HEK293 (cell line): ENCODE measurements around the gene PRRT3.

Experiments
- CTCF ChIA-PET: fragments of 350-600 bp; formaldehyde crosslinking; extraction: SDS; loops from one replicate; lab custom pipeline; 2021; ENCODE audit warnings: antibody characterized with exemption; lab: Yijun Ruan, JAX
- POLR2A ChIA-PET: fragments of 300-600 bp; formaldehyde crosslinking; extraction: SDS; loops from one replicate; lab custom pipeline; 2020; ENCODE audit warnings: antibody characterized with exemption, inconsistent platforms; lab: Yijun Ruan, JAX
- H3K27ac ChIP-seq: fragments of 200-500 bp; sonication (Bioruptor generic); 2 replicates; pipeline ENCODE4 v1.5.1; 2014; ENCODE audit warnings: low read depth, low read length, control low read depth, inconsistent platforms; ENCODE audit errors: extremely low read depth
- H3K36me3 ChIP-seq, 2 experiments: fragments of 200-500 bp in 1 of 2; sonication (Bioruptor generic) in 1 of 2; 1 replicate in 1 of 2; 2 replicates in 1 of 2; pipeline ENCODE4 v1.5.1; 2014 to 2017; ENCODE audit warnings: inconsistent platforms in 2 of 2, low read length in 2 of 2; ENCODE audit not compliant: control insufficient read depth in 2 of 2, insufficient read depth in 1 of 2
- H3K4me1 ChIP-seq: fragments of 200-500 bp; sonication (Bioruptor generic); 2 replicates; pipeline ENCODE4 v1.5.1; 2014; ENCODE audit warnings: mild to moderate bottlenecking, low read length, inconsistent platforms; ENCODE audit not compliant: control insufficient read depth, insufficient read depth
- H3K4me3 ChIP-seq: 2 replicates; pipeline ENCODE4 v1.5.1; 2011; ENCODE audit warnings: low read depth, mild to moderate bottlenecking, control low read depth, low read length, moderate library complexity
- H3K9me3 ChIP-seq: fragments of 200-500 bp; sonication (Bioruptor generic); 2 replicates; pipeline ENCODE4 v1.5.1; 2014; ENCODE audit warnings: low read depth, low read length, inconsistent platforms; ENCODE audit not compliant: control insufficient read depth, insufficient read depth
- PRDM2 ChIP-seq: fragments of 450-650 bp; formaldehyde crosslinking; IDR thresholded peaks from 2 replicates; pipeline ENCODE4 v1.5.1; 2016; ENCODE audit warnings: missing biosample characterization, missing genetic modification characterization, borderline replicate concordance
- TCF7L2 ChIP-seq: IDR thresholded peaks from 2 replicates; pipeline ENCODE4 v1.6.1; 2011; ENCODE audit warnings: low read depth, mild to moderate bottlenecking, inconsistent platforms, low read length, moderate library complexity, borderline replicate concordance
- TSHZ1 ChIP-seq: fragments of 450-650 bp; formaldehyde crosslinking; IDR thresholded peaks from 2 replicates; pipeline ENCODE4 v1.5.1; 2016; ENCODE audit warnings: missing biosample characterization, missing genetic modification characterization, borderline replicate concordance
- WT1 ChIP-seq: fragments of 450-650 bp; formaldehyde crosslinking; IDR thresholded peaks from 2 replicates; pipeline ENCODE4 v1.5.1; 2016; ENCODE audit warnings: missing biosample characterization, missing genetic modification characterization
- ZNF132 ChIP-seq: fragments of 450-650 bp; formaldehyde crosslinking; IDR thresholded peaks from 2 replicates; pipeline ENCODE4 v1.5.1; 2017; ENCODE audit warnings: missing biosample characterization, missing genetic modification characterization, borderline replicate concordance
- ZNF133 ChIP-seq: fragments of 450-650 bp; formaldehyde crosslinking; IDR thresholded peaks from 2 replicates; pipeline ENCODE4 v1.5.1; 2016; ENCODE audit warnings: missing biosample characterization, missing genetic modification characterization
- ZNF18 ChIP-seq: fragments of 450-650 bp; formaldehyde crosslinking; IDR thresholded peaks from 2 replicates; pipeline ENCODE4 v1.5.1; 2016; ENCODE audit warnings: missing biosample characterization, missing genetic modification characterization
- ZNF302 ChIP-seq: fragments of 450-650 bp; formaldehyde crosslinking; IDR thresholded peaks from 2 replicates; pipeline ENCODE4 v1.5.1; 2016; ENCODE audit warnings: missing biosample characterization, missing genetic modification characterization, low read depth
- ZNF341 ChIP-seq: fragments of 450-650 bp; formaldehyde crosslinking; IDR thresholded peaks from 2 replicates; pipeline ENCODE4; 2016; ENCODE audit warnings: low read depth, missing biosample characterization, missing genetic modification characterization
- ZNF350 ChIP-seq: fragments of 450-650 bp; formaldehyde crosslinking; IDR thresholded peaks from 2 replicates; pipeline ENCODE4 v1.5.0; 2017; ENCODE audit warnings: missing biosample characterization, mild to moderate bottlenecking, missing genetic modification characterization
- ZNF391 ChIP-seq: fragments of 450-650 bp; formaldehyde crosslinking; IDR thresholded peaks from 2 replicates; pipeline ENCODE4 v1.5.1; 2016; ENCODE audit warnings: low read depth, missing biosample characterization, missing genetic modification characterization, borderline replicate concordance
- ZNF488 ChIP-seq: fragments of 450-650 bp; formaldehyde crosslinking; IDR thresholded peaks from 2 replicates; pipeline ENCODE4 v1.5.1; 2016; ENCODE audit warnings: missing biosample characterization, missing genetic modification characterization
- ZNF529 ChIP-seq: fragments of 450-650 bp; formaldehyde crosslinking; IDR thresholded peaks from 2 replicates; pipeline ENCODE4 v1.5.1; 2017; ENCODE audit warnings: missing genetic modification characterization, missing biosample characterization; ENCODE audit not compliant: insufficient replicate concordance
- ZNF561 ChIP-seq: fragments of 450-650 bp; IDR thresholded peaks from 2 replicates; pipeline ENCODE4 v1.5.1; 2018; ENCODE audit warnings: missing biosample characterization, missing genetic modification characterization, borderline replicate concordance
- ZNF585B ChIP-seq: fragments of 450-650 bp; formaldehyde crosslinking; IDR thresholded peaks from 2 replicates; pipeline ENCODE4 v1.5.1; 2016; ENCODE audit warnings: missing biosample characterization, missing genetic modification characterization
- ZNF629 ChIP-seq: fragments of 450-650 bp; formaldehyde crosslinking; IDR thresholded peaks from 2 replicates; pipeline ENCODE4 v1.5.1; 2017; ENCODE audit warnings: missing biosample characterization, missing genetic modification characterization
- ZNF654 ChIP-seq: fragments of 450-650 bp; formaldehyde crosslinking; IDR thresholded peaks from 2 replicates; pipeline ENCODE4 v1.5.1; 2016; ENCODE audit warnings: low read depth, missing biosample characterization, missing genetic modification characterization
- ZNF707 ChIP-seq: fragments of 450-650 bp; formaldehyde crosslinking; IDR thresholded peaks from 2 replicates; pipeline ENCODE4 v1.5.1; 2016; ENCODE audit warnings: missing biosample characterization, missing genetic modification characterization
- ZNF747 ChIP-seq: fragments of 450-650 bp; formaldehyde crosslinking; IDR thresholded peaks from 2 replicates; pipeline ENCODE4 v1.5.1; 2016; ENCODE audit warnings: missing biosample characterization, missing genetic modification characterization

Gene PRRT3

GRCh38 chr3:9932535-9932842 is 19.7 kb downstream of the PRRT3 start:
- peak overlapping the region; percentile 95; the same call in 1 of the 2 replicates for H3K27ac ChIP-seq
- no peaks in the 10 kb centered on the region for H3K9me3 ChIP-seq
- POLR2A ChIA-PET, result interaction anchor here (0.6 to 3.9 kb wide), 22 partner anchors 11 to 235 kb away, joined by 3 to 33 read pairs (median 8); partner anchors contain the start of genes ARPC4, CIDEC, EMC3 and FANCD2

GRCh38 chr3:9930804-9931418 is 21.3 kb downstream of the PRRT3 start:
- H3K4me1 ChIP-seq, result 0 out of 2 replicates have a peak, but pooled peaks cover 2% of the 10 kb centered on the region
- no peak overlapping the region for H3K4me3 ChIP-seq
- H3K36me3 ChIP-seq, result peaks cover 0 to 26% of the 10 kb centered on the region in 2 experiments; a peak in 2 of 3 replicates
- TF ChIP-seq ZNF18 (tag by site-specific recombination) (no peak), ZNF707 (peak; percentile 95), ZNF132 (tag by site-specific recombination) (no peak), ZNF529 (peak; percentile 55), ZNF488 (tag by site-specific recombination) (no peak), TCF7L2 (no peak), ZNF350 (no peak), TSHZ1 (tag by site-specific recombination) (no peak)
- CTCF ChIA-PET, result interaction anchor here (0.5 to 2.2 kb wide), 13 partner anchors 10 to 153 kb away, joined by 3 to 14 read pairs (median 4); partner anchors contain the start of gene IL17RC
- H3K27ac ChIP-seq, result no peak overlapping the region
- POLR2A ChIA-PET, result interaction anchor here (0.9 to 3.9 kb wide), 4 partner anchors 14 to 87 kb away, joined by 3 to 23 read pairs (median 6); partner anchors contain the start of genes IL17RC, JAGN1 and RPUSD3
- no peaks in the 10 kb centered on the region for H3K9me3 ChIP-seq

More at GRCh38 chr3:9932535-9932842, 19.7 kb downstream of the PRRT3 start:
- TF ChIP-seq ZNF341 (0 out of 2 replicates have a peak, but pooled peaks have one; percentile 98), ZNF133 (no peak), WT1 (tag by site-specific recombination) (no peak), ZNF585B (tag by site-specific recombination) (no peak)
- CTCF ChIA-PET, result interaction anchor here (0.6 to 2.3 kb wide), 14 partner anchors 10 to 1479 kb away, joined by 3 to 19 read pairs (median 5); partner anchors contain the start of gene JAGN1
- peaks cover 6 to 40% of the 10 kb centered on the region in 2 experiments for H3K36me3 ChIP-seq
- 0 out of 2 replicates have a peak, but pooled peaks cover 2% of the 10 kb centered on the region for H3K4me1 ChIP-seq
- no peak overlapping the region; the same call in 1 of the 2 replicates for H3K4me3 ChIP-seq

- no peaks in the 10 kb centered on the region for H3K9me3 ChIP-seq
- no peak overlapping the region for H3K4me3 ChIP-seq
- H3K36me3 ChIP-seq, result peaks cover 0 to 20% of the 10 kb centered on the region in 2 experiments; a peak in 2 of 3 replicates
- no peak overlapping the region for H3K27ac ChIP-seq
- POLR2A ChIA-PET, result no interaction called here
- H3K4me1 ChIP-seq, result no peaks in the 10 kb centered on the region
- CTCF ChIA-PET, result interaction anchor here (0.7 kb wide), 2 partner anchors 81 to 394 kb away, joined by 3 read pairs; no protein-coding TSS in a partner anchor
- TF ChIP-seq PRDM2 (tag by site-specific recombination), result no peak
- no peak for TF ChIP-seq ZNF302 (tag by site-specific recombination)
- TF ChIP-seq ZNF391 (tag by site-specific recombination), result no peak
- TF ChIP-seq ZNF561 (tag by site-specific recombination), result no peak
- no peak for TF ChIP-seq ZNF747 (tag by site-specific recombination)
- TF ChIP-seq ZNF629 (tag by site-specific recombination), result no peak
- TF ChIP-seq ZNF654, result no peak
Measured at GRCh38 chr3:9928158-9928557, 24.1 kb downstream of the PRRT3 start.
